Muscle layer of colon (tissue), 2 donors: ENCODE data around the gene ABCD1.
"Not testable (repeated sequence)": the region's sequence is repeated elsewhere in the genome, so short reads cannot be mapped to it uniquely, and the experiment has no call there.

Experiments used
- H3K27ac ChIP-seq: one replicate; pipeline ENCODE4 v1.7.0; 2013; ENCODE audit warnings: low read depth, mild to moderate bottlenecking, low read length, moderate library complexity
- H3K27me3 ChIP-seq, 2 donors: one replicate each; pipeline ENCODE4 v1.7.0; 2013; ENCODE audit warnings: low read length in 2 of 2, mild to moderate bottlenecking in 2 of 2; ENCODE audit not compliant: insufficient read depth in 2 of 2, control insufficient read depth in 1 of 2
- H3K36me3 ChIP-seq: one replicate; pipeline ENCODE4 v1.7.0; 2013; ENCODE audit warnings: mild to moderate bottlenecking, low read length; ENCODE audit not compliant: insufficient read depth
- H3K4me1 ChIP-seq: one replicate; pipeline ENCODE4 v1.7.0; 2013; ENCODE audit warnings: mild to moderate bottlenecking, low read length; ENCODE audit not compliant: insufficient read depth
- H3K4me3 ChIP-seq, 2 donors: one replicate each; pipeline ENCODE4 v1.7.0; 2013; ENCODE audit warnings: low read length in 2 of 2, low read depth in 1 of 2, mild to moderate bottlenecking in 1 of 2, moderate library complexity in 1 of 2
- H3K9ac ChIP-seq: one replicate; pipeline ENCODE4 v1.7.0; 2013; ENCODE audit warnings: low read length
- H3K9me3 ChIP-seq: one replicate; pipeline ENCODE4 v1.7.0; 2013; ENCODE audit warnings: mild to moderate bottlenecking, low read length
- donor health status: abdominal sarcoma.
- donor health status: Adenocarcinoma of cecum.

The ABCD1 gene

GRCh38 chrX:153740631-153741222 is 16.1 kb downstream of the ABCD1 start:
- Histone ChIP-seq H3K27ac (no peak overlapping the region), H3K36me3 (peaks cover 13% of the 10 kb centered on the region), H3K4me3 (no peak overlapping the region), H3K9me3 (no peaks in the 10 kb centered on the region), H3K9ac (no peak overlapping the region), H3K27me3 (peaks cover 0 to 7% of the 10 kb centered on the region in 2 donors), H3K4me1 (no peaks in the 10 kb centered on the region)

- H3K27me3 ChIP-seq, result peaks cover 0 to 7% of the 10 kb centered on the region in 2 donors
- H3K9me3 ChIP-seq, result no peaks in the 10 kb centered on the region
- H3K9ac ChIP-seq, result no peak overlapping the region
- H3K36me3 ChIP-seq, result peaks cover 10% of the 10 kb centered on the region
- no peak overlapping the region for H3K27ac ChIP-seq
- H3K4me3 ChIP-seq, result no peak overlapping the region
- no peaks in the 10 kb centered on the region for H3K4me1 ChIP-seq
Measured at GRCh38 chrX:153741446-153741845, 16.8 kb downstream of the ABCD1 start.

GRCh38 chrX:153742111-153742510 is 17.5 kb downstream of the ABCD1 start:
- not testable (repeated sequence) for H3K4me3 ChIP-seq, H3K9me3 ChIP-seq, H3K27me3 ChIP-seq, H3K4me1 ChIP-seq, H3K27ac ChIP-seq, H3K36me3 ChIP-seq, H3K9ac ChIP-seq

GRCh38 chrX:153742796-153743467 is 18.3 kb downstream of the ABCD1 start:
- H3K9ac ChIP-seq, H3K27me3 ChIP-seq, H3K27ac ChIP-seq, H3K4me3 ChIP-seq, H3K4me1 ChIP-seq, H3K9me3 ChIP-seq, H3K36me3 ChIP-seq: not testable (repeated sequence)

GRCh38 chrX:153743468-153744209 is 19.0 kb downstream of the ABCD1 start:
- H3K4me3 ChIP-seq, H3K9me3 ChIP-seq: not testable (repeated sequence)
- H3K27ac ChIP-seq, result peak overlapping the region; percentile 24

GRCh38 chrX:153744210-153745066 is 19.8 kb downstream of the ABCD1 start:
- H3K9ac ChIP-seq, result no peak overlapping the region
- peak overlapping the region; percentile 24 for H3K27ac ChIP-seq
- no peaks in the 10 kb centered on the region for H3K4me1 ChIP-seq
- H3K4me3 ChIP-seq, result no peak overlapping the region
- H3K9me3 ChIP-seq, result no peaks in the 10 kb centered on the region
- no peaks in the 10 kb centered on the region for H3K36me3 ChIP-seq
- peaks cover 0 to 7% of the 10 kb centered on the region in 2 donors for H3K27me3 ChIP-seq

More at GRCh38 chrX:153743468-153744209, 19.0 kb downstream of the ABCD1 start:
- H3K9ac ChIP-seq, H3K4me1 ChIP-seq, H3K27me3 ChIP-seq, H3K36me3 ChIP-seq: not testable (repeated sequence)

- H3K27me3 ChIP-seq, result not testable (repeated sequence)
Measured at GRCh38 chrX:153745067-153745433, 20.4 kb downstream of the ABCD1 start.

GRCh38 chrX:153746359-153746758 is 21.7 kb downstream of the ABCD1 start:
- Histone ChIP-seq H3K27ac (no peak overlapping the region), H3K36me3 (no peaks in the 10 kb centered on the region), H3K9ac (no peak overlapping the region), H3K4me1 (no peaks in the 10 kb centered on the region), H3K4me3 (no peak overlapping the region), H3K27me3 (peaks cover 0 to 7% of the 10 kb centered on the region in 2 donors), H3K9me3 (no peaks in the 10 kb centered on the region)

More at GRCh38 chrX:153745067-153745433, 20.4 kb downstream of the ABCD1 start:
- not testable (repeated sequence) for H3K36me3 ChIP-seq, H3K4me1 ChIP-seq, H3K9me3 ChIP-seq, H3K9ac ChIP-seq, H3K4me3 ChIP-seq, H3K27ac ChIP-seq

GRCh38 chrX:153746991-153747390 is 22.3 kb downstream of the ABCD1 start:
- H3K9me3 ChIP-seq, H3K9ac ChIP-seq, H3K27me3 ChIP-seq, H3K27ac ChIP-seq, H3K4me3 ChIP-seq, H3K36me3 ChIP-seq, H3K4me1 ChIP-seq: not testable (repeated sequence)

GRCh38 chrX:153749017-153749416 is 24.4 kb downstream of the ABCD1 start:
- H3K4me1 ChIP-seq, H3K4me3 ChIP-seq, H3K9ac ChIP-seq, H3K27ac ChIP-seq, H3K27me3 ChIP-seq, H3K36me3 ChIP-seq, H3K9me3 ChIP-seq: not testable (repeated sequence)

GRCh38 chrX:153750127-153750774 is 25.6 kb downstream of the ABCD1 start:
- Histone ChIP-seq H3K9ac (no peak overlapping the region), H3K4me1 (no peaks in the 10 kb centered on the region), H3K4me3 (no peak overlapping the region), H3K9me3 (no peaks in the 10 kb centered on the region), H3K27me3 (no peaks in the 10 kb centered on the region), H3K27ac (no peak overlapping the region), H3K36me3 (no peaks in the 10 kb centered on the region)
